BJ (cell line): ENCODE data around the gene TSPAN4. TPM values are rescaled to one million over a fixed set of nuclear protein-coding genes. Genes with fewer than 3 reads are reported as not detected.

Source experiments
- CTCF ChIA-PET: fragments of 350-600 bp; formaldehyde crosslinking; extraction: SDS; loops from one replicate; lab custom pipeline; 2021; ENCODE audit warnings: antibody characterized with exemption, inconsistent platforms; lab: Yijun Ruan, JAX
- POLR2A ChIA-PET: fragments of 300-600 bp; sonication (Branson Sonifier 250); formaldehyde crosslinking; extraction: SDS; loops from one replicate; lab custom pipeline; 2021; ENCODE audit warnings: antibody characterized with exemption; lab: Charles Lee
- DNase-seq: peaks from one replicate; pipeline ENCODE4 v3.0.0-alpha.2; 2011; ENCODE audit warnings: low read depth
- H3K27me3 ChIP-seq: 2 replicates; pipeline ENCODE4 v1.6.0; 2011; ENCODE audit warnings: low read length; ENCODE audit not compliant: control insufficient read depth, insufficient read depth
- H3K36me3 ChIP-seq: 2 replicates; pipeline ENCODE4 v1.5.1; 2011; ENCODE audit warnings: low read length; ENCODE audit not compliant: control insufficient read depth, insufficient read depth
- H3K4me3 ChIP-seq: 2 replicates; pipeline ENCODE4 v1.5.1; 2011; ENCODE audit warnings: low read depth, mild to moderate bottlenecking, control low read depth, low read length
- polyA minus RNA-seq: library from RNA; depleted of rRNA, polyadenylated mRNA; stranded (reverse); fragments of >200 nt; gene quantifications from 2 replicates; pipeline ENCODE4 v1.2.3, GENCODE V29; 2011; rRNA and poly(A)+ RNA removed
- polyA plus RNA-seq: library from polyadenylated mRNA; depleted of rRNA; stranded (reverse); fragments of >200 nt; gene quantifications from 2 replicates; pipeline ENCODE4 v1.2.3, GENCODE V29; 2011; rRNA removed
- TF ChIP-seq, protein P1 (sequence below): IDR thresholded peaks from 2 replicates; pipeline ENCODE4 v1.5.1; 2011; ENCODE audit warnings: low read depth, mild to moderate bottlenecking, control low read depth, inconsistent platforms, low read length, moderate library complexity; ENCODE audit not compliant: insufficient read depth

The TSPAN4 gene, protein sequence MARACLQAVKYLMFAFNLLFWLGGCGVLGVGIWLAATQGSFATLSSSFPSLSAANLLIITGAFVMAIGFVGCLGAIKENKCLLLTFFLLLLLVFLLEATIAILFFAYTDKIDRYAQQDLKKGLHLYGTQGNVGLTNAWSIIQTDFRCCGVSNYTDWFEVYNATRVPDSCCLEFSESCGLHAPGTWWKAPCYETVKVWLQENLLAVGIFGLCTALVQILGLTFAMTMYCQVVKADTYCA
- 145 and 295 TPM in 2 replicates for polyA plus RNA-seq
- polyA minus RNA-seq: 51.8 and 70.2 TPM in 2 replicates

DNA sequence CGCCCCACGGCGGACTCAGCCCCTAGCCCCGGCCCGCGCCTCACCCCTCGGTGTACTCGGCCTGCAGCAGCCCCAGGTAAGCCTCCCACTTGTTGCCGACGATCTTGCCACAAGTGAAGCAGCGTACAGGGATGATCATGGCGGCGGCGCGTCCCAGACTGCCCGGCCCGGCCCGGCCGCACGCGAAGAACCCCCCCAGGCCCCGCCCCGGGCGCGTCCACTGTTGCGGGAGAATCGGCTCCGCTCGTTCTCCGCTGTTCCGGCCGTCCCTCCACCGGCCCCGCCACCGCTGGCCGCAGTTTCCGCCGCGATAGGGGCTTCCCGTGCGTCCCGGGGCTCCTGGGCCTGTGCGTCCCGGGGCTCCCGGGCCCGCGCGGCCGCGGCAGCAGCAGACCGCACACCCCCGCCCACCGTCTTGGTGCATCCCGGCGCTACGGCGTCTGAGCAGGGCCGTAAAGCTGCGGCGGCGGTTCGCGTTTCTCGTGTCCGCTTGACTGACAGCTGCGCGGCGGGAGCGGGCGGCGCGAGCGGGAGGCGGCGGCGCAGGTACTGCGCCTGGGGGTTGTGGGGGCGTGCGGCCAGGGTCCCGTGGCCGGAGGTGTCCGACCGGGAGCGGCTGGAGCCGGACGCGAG, at the start of gene TSPAN4, which contains the start of gene POLR2L:
Gene TSPAN4, plus strand, starts transcription at position 483 of the 633 bp plus-strand sequence. CDS start 7,453 bp downstream, outside the sequence.
Gene POLR2L, minus strand, starts transcription at position 160 of the 633 bp plus-strand sequence. Its CDS starts 21 bp downstream, at position 139.
- Histone ChIP-seq H3K36me3 (peaks cover 33% of the 10 kb centered on the region), H3K4me3 (peak within 1 kb of the TSS; percentile 96), H3K27me3 (no peaks in the 10 kb centered on the region)
- DNase-seq: no peak
- CTCF ChIA-PET: interaction anchor here (1.2 to 1.6 kb wide), 3 partner anchors 10 to 209 kb away, joined by 3 to 5 read pairs (median 4); partner anchors contain the start of gene CD151
- TF ChIP-seq, protein P1, sequence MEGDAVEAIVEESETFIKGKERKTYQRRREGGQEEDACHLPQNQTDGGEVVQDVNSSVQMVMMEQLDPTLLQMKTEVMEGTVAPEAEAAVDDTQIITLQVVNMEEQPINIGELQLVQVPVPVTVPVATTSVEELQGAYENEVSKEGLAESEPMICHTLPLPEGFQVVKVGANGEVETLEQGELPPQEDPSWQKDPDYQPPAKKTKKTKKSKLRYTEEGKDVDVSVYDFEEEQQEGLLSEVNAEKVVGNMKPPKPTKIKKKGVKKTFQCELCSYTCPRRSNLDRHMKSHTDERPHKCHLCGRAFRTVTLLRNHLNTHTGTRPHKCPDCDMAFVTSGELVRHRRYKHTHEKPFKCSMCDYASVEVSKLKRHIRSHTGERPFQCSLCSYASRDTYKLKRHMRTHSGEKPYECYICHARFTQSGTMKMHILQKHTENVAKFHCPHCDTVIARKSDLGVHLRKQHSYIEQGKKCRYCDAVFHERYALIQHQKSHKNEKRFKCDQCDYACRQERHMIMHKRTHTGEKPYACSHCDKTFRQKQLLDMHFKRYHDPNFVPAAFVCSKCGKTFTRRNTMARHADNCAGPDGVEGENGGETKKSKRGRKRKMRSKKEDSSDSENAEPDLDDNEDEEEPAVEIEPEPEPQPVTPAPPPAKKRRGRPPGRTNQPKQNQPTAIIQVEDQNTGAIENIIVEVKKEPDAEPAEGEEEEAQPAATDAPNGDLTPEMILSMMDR: no peak
- POLR2A ChIA-PET: interaction anchor here (0.6 to 2.0 kb wide), 3 partner anchors 9 to 26 kb away, joined by 3 to 32 read pairs (median 6); partner anchors contain the start of genes CD151 and PNPLA2

DNA sequence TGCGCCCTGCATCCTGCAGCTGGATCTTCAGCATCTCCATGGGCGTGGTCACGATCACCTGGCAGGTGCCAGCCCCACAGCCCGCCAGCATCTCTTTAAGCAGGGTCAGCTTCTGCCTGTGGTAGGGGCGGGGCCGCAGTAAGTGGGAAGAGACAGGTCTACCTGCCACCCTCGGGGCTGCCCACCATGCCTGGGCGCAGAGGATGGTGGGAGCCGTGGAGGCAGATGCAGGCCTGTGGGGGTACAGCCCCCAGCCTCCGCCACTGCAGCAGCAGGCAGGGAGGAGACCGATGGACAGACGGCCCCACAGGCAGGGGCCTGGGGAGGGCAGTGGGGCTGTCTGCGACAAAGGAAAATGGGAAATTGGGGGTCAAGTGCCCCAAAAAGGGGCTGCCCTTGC, 49.8 kb upstream of the TSPAN4 start:
- no peak overlapping the region for H3K4me3 ChIP-seq
- CTCF ChIA-PET: no interaction called here
- no peaks in the 10 kb centered on the region for H3K27me3 ChIP-seq
- no peak for DNase-seq
- TF ChIP-seq, protein P1: no peak
- H3K36me3 ChIP-seq: peaks cover 2% of the 10 kb centered on the region
- POLR2A ChIA-PET: no interaction called here

DNA sequence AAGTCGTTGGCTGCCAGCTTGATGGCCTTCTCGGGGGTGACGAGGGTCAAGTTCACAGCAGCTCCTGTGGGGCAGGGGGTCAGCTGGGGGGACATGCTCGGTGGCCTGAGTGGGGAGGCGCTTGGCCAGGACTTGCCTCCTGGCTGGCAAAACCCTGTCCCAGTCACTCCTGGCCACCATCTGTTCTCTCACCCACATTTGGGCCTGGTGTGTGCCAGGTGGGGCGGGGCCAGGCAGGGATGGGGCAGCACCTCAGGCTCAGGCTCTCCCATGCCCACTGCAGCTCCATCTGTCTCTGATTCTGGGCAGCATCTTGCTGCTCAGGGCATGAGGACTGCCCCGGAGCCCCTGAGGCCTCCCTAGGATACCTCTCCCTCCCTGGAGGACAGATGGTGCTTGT, 49.1 kb upstream of the TSPAN4 start:
- TF ChIP-seq, protein P1: no peak
- DNase-seq: no peak
- no peaks in the 10 kb centered on the region for H3K27me3 ChIP-seq
- ChIA-PET CTCF (interaction anchor here (1.6 kb wide), 1 partner anchor 10 kb away, joined by 6 read pairs; no protein-coding TSS in a partner anchor), POLR2A (no interaction called here)
- no peak overlapping the region for H3K4me3 ChIP-seq
- H3K36me3 ChIP-seq: peaks cover 2% of the 10 kb centered on the region

DNA sequence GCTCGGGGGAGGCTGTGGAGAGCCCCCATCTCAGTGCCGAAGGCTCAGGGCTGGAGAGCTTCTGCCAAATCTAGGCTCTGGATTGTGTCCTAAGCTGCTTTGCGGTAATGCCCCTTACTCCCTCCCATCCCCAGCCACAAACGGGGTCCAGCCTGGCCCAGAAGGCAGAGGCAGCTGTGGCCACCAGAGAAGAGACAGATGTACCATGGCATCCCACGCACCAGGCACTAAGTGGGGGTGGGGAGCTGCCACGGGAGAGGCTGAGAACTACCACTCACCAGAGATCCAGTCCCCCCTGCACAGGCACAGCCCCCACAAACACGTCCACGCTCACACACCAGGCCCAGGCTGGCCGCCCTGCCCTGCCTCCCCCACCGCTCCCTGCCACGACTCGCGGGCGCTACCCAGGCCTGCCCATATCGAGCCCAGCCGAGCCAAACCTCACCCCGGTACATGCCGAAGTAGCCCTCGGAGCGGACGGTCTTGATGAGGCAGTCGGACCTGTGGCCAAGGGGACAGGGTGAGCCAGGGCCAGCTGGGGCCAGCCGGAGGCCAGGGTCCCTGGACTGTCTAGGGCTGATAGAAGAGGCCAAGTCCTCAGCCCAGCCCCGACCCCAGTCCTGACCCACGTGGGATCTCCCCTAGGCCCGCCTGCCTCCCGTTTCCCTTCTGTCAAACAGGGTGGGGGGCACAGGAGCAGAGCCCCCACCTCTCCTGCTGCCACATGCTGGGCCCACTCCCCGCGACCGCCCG, 48.5 kb upstream of the TSPAN4 start:
- ChIA-PET CTCF (interaction anchor here (1.6 kb wide), 1 partner anchor 11 kb away, joined by 6 read pairs; no protein-coding TSS in a partner anchor), POLR2A (interaction anchor here (0.6 kb wide), 1 partner anchor 35 kb away, joined by 3 read pairs; no protein-coding TSS in a partner anchor)
- no peak for DNase-seq
- H3K4me3 ChIP-seq: no peak overlapping the region
- H3K27me3 ChIP-seq: no peaks in the 10 kb centered on the region
- H3K36me3 ChIP-seq: peaks cover 4% of the 10 kb centered on the region
- TF ChIP-seq, protein P1: no peak
